ENCODE results near the gene MYH11. TPM values are rescaled to one million over a fixed set of nuclear protein-coding genes. Genes with fewer than 3 reads are reported as not detected.
A peak's percentile ranks its signal among the peaks of the same experiment; 100 is the strongest.
"Not testable (repeated sequence)": the region's sequence is repeated elsewhere in the genome, so short reads cannot be mapped to it uniquely, and the experiment has no call there.

Gene MYH11
- total RNA-seq, 2 experiments from 2014 or later = not detected

DNA sequence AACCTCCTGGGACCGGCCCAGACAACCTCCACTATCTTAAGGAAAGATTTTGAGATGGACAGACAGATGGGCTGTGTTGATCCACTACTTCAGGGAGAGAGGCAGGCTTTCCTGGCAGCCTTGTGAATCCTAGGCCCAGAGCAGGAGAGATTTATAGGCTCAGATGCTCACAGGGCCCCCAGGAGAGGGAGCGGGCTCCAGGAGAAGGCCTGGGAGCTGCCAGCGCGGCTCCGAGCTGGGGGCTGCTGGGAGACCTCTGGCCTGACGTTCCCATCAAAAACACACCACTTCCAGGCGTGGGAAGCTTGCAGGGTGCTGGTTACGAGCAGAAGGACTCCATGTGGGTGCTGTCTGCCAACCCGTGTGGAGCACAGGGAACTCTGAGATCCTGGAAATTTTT, 53.2 kb downstream of the MYH11 start:
- Mint-ChIP-seq H3K4me3 (no peak overlapping the region), H3K27ac (no peak overlapping the region), H3K4me1 (peaks cover 2% of the 10 kb centered on the region), H3K36me3 (no peaks in the 10 kb centered on the region), H3K27me3 (peaks cover 11% of the 10 kb centered on the region), H3K9me3 (no peaks in the 10 kb centered on the region)
- POLR2A ChIA-PET = no interaction called here
- DNase-seq (no peak), ATAC-seq (ENCODE audit: low read depth) (no peak)

DNA sequence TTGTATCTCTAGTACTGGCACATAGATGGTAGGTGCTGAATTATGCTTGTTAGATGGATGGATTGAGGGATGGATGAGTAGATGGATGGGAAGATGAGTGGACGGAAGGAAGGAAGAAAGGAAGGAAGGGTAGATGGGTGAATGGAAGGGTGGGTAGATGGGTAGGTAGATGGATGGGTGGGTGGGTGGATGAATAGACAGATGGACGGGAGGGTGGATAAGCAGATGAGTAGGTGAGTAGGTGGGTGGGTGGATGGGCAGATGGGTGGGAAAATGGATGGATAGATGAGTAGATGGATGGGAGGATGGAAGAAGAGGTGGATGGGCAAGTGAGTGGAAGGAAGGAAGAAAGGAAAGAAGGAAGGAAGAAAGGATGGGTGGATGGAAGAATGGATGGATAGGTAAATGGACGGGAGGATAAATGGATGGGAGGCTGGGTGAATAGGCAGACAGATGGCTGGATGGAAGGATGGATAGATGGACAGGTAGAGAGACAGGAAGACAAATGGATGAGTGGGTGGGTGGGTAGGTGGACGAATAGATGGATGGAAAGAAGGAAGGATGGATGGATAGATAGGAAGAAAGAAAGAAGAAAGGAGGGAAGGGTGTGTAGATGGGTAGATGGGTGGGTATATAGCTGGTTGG, 56.9 kb downstream of the MYH11 start:
- peaks cover 10% of the 10 kb centered on the region for H3K9me3 Mint-ChIP-seq
- POLR2A ChIA-PET = interaction anchor here (1.0 kb wide), 1 partner anchor 88 kb away, joined by 3 read pairs; the partner anchor contains the start of gene CEP20
- no peak for ATAC-seq (ENCODE audit: low read depth)
- H3K4me1 Mint-ChIP-seq = no peaks in the 10 kb centered on the region
- no peaks in the 10 kb centered on the region for H3K36me3 Mint-ChIP-seq
- DNase-seq = no peak
- no peak overlapping the region for H3K4me3 Mint-ChIP-seq
- H3K27me3 Mint-ChIP-seq = peaks cover 5% of the 10 kb centered on the region
- no peak overlapping the region for H3K27ac Mint-ChIP-seq

DNA sequence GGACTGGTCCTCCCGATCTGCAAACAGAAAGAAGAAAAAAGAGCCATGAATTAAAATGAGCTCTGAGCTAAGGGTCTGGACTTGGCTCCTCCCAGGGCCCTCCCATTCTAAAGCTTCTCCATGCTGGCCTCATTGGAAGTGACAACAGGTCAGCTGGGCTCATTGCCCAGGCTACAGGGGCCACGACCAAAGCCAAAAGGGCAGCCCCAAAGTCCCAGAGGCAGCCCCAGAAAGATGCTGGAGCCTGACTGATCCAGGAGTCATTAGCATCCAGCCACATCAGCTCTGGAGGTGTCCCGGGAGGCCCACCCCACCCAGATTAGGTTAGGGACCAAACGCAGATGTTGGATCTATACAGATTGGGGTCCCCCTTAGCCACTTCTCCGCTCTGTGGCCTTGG, 58.2 kb downstream of the MYH11 start:
- POLR2A ChIA-PET = interaction anchor here (1.0 kb wide), 1 partner anchor 90 kb away, joined by 3 read pairs; the partner anchor contains the start of gene CEP20
- DNase-seq = no peak

GRCh38 chr16:15796885-15797284, 59.9 kb downstream of the MYH11 start:
- Mint-ChIP-seq H3K4me1 (peaks cover 3% of the 10 kb centered on the region), H3K9me3 (peaks cover 10% of the 10 kb centered on the region), H3K36me3 (no peaks in the 10 kb centered on the region), H3K4me3 (no peak overlapping the region), H3K27ac (no peak overlapping the region), H3K27me3 (peaks cover 3% of the 10 kb centered on the region)
- DNase-seq = no peak
- POLR2A ChIA-PET = no interaction called here
- ATAC-seq (ENCODE audit: low read depth) = no peak

More for the DNA sequence above, 58.2 kb downstream of the MYH11 start:
- Mint-ChIP-seq H3K36me3 (no peaks in the 10 kb centered on the region), H3K9me3 (peaks cover 10% of the 10 kb centered on the region), H3K27ac (no peak overlapping the region), H3K4me3 (no peak overlapping the region), H3K4me1 (no peaks in the 10 kb centered on the region), H3K27me3 (peaks cover 3% of the 10 kb centered on the region)
- ATAC-seq (ENCODE audit: low read depth) = no peak

DNA sequence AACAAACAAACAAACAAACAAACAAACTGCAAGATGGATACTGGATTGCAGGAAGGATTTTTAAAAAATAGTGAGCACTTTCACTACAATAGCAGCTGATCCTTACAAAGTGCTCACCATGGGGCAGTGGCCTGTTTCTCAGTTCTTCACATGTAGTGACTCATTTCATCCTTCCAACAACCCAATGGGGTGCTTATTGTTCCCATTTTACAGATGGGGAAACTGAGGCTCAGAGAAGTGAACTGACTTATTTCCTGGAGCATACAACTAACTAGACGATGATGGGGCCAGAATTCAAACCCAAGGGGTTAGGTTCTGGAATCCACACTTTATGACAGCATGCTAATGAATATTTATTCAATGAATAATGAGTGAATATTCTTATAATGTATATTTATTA, 61.2 kb downstream of the MYH11 start:
- no peak for ATAC-seq (ENCODE audit: low read depth)
- no peak overlapping the region for H3K27ac Mint-ChIP-seq
- no peak for DNase-seq
- no peak overlapping the region for H3K4me3 Mint-ChIP-seq
- peaks cover 3% of the 10 kb centered on the region for H3K4me1 Mint-ChIP-seq
- POLR2A ChIA-PET = no interaction called here
- H3K27me3 Mint-ChIP-seq = peaks cover 3% of the 10 kb centered on the region
- H3K9me3 Mint-ChIP-seq = peaks cover 10% of the 10 kb centered on the region
- H3K36me3 Mint-ChIP-seq = no peaks in the 10 kb centered on the region

DNA sequence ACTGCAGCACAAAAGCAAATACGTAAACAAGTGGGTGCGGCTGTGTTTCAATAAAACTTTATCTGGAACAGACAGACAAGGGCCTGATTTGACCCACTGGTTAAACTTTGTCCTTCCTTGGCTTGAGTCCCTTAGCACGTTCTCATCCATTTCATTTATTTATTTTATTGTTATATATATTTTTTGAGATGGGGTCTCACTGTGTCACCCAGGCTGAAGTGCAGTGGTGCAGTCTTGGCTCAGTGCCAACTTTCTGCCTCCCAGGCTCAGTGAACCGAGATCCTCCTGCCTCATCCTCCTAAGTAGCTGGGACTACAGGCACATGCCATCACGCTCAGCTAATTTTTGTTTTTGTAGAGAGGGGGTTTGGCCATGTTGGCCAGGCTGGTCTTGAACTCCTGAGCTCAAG, 64.3 kb downstream of the MYH11 start:
- DNase-seq = no peak
- Mint-ChIP-seq H3K27me3 (no peaks in the 10 kb centered on the region), H3K4me3 (no peak overlapping the region), H3K36me3 (no peaks in the 10 kb centered on the region), H3K9me3 (peaks cover 5% of the 10 kb centered on the region), H3K27ac (peak overlapping the region; percentile 27), H3K4me1 (peaks cover 3% of the 10 kb centered on the region)
- POLR2A ChIA-PET = no interaction called here
- ATAC-seq (ENCODE audit: low read depth) = no peak

DNA sequence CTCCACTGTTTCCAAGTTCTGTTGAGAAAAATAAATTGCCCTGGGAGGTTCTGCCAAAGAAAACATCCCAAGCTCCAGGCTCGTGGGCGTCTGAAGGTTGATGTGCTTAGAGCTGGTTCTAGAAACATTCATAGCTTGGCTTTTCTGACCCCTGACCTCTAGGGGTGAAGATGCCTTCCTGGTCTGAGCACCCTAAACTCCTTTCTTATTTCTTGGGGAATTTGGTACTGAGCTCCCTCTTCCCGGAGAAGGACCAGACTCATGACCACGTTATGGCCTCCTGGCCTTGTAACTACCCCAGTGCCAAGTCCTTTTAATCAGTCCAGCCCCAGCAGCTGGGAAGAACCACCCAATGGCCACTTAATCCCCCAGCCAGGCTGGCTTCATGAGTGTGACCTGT, 66.4 kb downstream of the MYH11 start:
- POLR2A ChIA-PET = no interaction called here
- no peaks in the 10 kb centered on the region for H3K9me3 Mint-ChIP-seq
- no peak overlapping the region for H3K4me3 Mint-ChIP-seq
- H3K4me1 Mint-ChIP-seq = peaks cover 3% of the 10 kb centered on the region
- DNase-seq = no peak
- H3K36me3 Mint-ChIP-seq = no peaks in the 10 kb centered on the region
- ATAC-seq (ENCODE audit: low read depth) = no peak
- no peaks in the 10 kb centered on the region for H3K27me3 Mint-ChIP-seq
- H3K27ac Mint-ChIP-seq = no peak overlapping the region

DNA sequence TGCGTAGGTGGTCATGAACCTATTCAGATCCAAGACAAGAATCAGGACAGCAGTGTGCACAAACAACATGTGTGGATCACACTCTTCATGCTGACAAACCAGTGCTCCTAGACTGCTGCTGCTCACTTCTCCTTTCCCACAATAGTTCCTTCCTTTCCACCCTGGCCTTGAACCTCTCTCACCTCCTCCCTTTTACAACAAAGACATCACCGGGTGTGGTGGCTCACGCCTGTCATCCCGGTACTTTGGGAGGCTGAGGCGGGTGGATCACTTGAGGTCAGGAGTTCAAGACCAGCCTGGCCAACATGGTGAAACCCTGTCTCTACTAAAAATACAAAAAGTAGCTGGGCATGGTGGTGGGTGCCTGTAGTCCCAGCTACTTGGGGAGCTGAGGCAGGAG, 67.0 kb downstream of the MYH11 start:
- H3K4me1 Mint-ChIP-seq; POLR2A ChIA-PET; ATAC-seq (ENCODE audit: low read depth); H3K27ac Mint-ChIP-seq; H3K27me3 Mint-ChIP-seq; H3K9me3 Mint-ChIP-seq; H3K4me3 Mint-ChIP-seq; H3K36me3 Mint-ChIP-seq; DNase-seq: not testable (repeated sequence)

GRCh38 chr16:15788846-15789239, 68.0 kb downstream of the MYH11 start:
- no peak for DNase-seq
- POLR2A ChIA-PET = no interaction called here
- no peak overlapping the region for H3K4me3 Mint-ChIP-seq
- no peak overlapping the region for H3K27ac Mint-ChIP-seq
- H3K9me3 Mint-ChIP-seq = no peaks in the 10 kb centered on the region
- H3K27me3 Mint-ChIP-seq = no peaks in the 10 kb centered on the region
- peaks cover 3% of the 10 kb centered on the region for H3K4me1 Mint-ChIP-seq
- no peaks in the 10 kb centered on the region for H3K36me3 Mint-ChIP-seq
- ATAC-seq (ENCODE audit: low read depth) = no peak

DNA sequence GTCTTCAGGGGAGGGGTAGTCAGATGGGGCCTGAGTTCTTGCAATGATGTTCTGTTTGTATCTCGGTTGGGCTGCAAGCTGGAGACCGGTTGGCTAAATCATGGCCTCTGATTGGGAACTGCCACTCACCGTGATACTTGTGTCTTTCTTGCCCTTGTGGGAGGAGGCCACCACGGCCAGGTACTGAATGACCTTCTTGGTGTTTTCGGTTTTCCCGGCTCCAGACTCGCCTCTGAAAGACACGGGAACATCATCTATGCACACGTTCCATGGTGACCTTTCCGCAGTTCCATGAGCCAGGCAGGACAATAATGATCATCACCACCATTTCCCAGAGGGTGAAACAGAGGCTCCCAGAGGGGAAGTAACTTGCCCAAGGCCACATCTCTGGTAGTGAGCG, 70.3 kb downstream of the MYH11 start:
- Mint-ChIP-seq H3K27me3 (no peaks in the 10 kb centered on the region), H3K9me3 (no peaks in the 10 kb centered on the region), H3K4me1 (no peaks in the 10 kb centered on the region), H3K27ac (no peak overlapping the region), H3K4me3 (no peak overlapping the region), H3K36me3 (no peaks in the 10 kb centered on the region)
- no peak for ATAC-seq (ENCODE audit: low read depth)
- POLR2A ChIA-PET = no interaction called here
- no peak for DNase-seq

GRCh38 chr16:15785386-15786059, 71.3 kb downstream of the MYH11 start:
- Mint-ChIP-seq H3K27me3 (no peaks in the 10 kb centered on the region), H3K4me1 (no peaks in the 10 kb centered on the region), H3K27ac (no peak overlapping the region), H3K36me3 (no peaks in the 10 kb centered on the region), H3K9me3 (no peaks in the 10 kb centered on the region), H3K4me3 (no peak overlapping the region)
- no peak for ATAC-seq (ENCODE audit: low read depth)
- POLR2A ChIA-PET = no interaction called here
- DNase-seq = no peak

- Mint-ChIP-seq H3K4me1 (no peaks in the 10 kb centered on the region), H3K36me3 (no peaks in the 10 kb centered on the region)
- POLR2A ChIA-PET = no interaction called here
Observed at GRCh38 chr16:15783985-15784384, 72.8 kb downstream of the MYH11 start.

DNA sequence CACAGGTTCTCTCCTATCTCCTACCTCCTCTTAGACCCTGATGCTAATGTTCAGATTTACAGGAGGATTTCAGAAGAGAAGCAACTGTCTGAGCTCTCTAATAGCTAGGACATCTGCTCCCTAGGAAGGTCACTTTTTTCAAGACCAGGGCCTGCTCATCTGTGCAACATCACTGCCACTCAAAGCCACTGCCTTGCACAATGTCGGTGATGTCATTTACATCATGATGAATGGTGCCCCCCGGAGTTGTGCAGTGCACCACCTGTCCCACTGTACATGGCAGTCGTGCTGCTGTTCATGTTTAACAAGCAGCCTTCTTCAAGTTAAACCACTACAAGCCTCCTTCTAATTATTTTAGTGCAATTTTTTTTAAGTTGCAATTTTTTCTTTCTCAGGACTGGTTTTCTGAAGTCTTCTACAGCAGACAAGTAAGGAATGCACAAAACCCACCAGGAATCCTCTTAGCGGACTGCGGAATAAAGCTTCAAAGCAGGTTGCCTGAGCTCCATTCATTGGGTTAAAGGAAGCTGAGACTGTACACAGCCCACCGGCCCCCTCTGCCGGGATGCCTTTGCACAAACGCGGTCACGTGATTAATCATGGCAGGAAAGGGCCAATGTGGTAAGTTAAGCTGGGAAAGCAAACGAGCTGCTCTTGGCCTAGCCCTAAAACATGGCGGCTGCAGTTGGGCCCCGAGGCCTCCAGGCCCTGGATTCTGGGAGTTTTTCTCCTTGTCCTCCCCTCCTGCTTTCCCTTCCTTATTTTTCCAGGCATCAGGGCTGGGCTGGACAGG, 74.1 kb downstream of the MYH11 start:
- H3K27me3 Mint-ChIP-seq = no peaks in the 10 kb centered on the region
- H3K27ac Mint-ChIP-seq = no peak overlapping the region
- no peaks in the 10 kb centered on the region for H3K9me3 Mint-ChIP-seq

More at GRCh38 chr16:15783985-15784384, 72.8 kb downstream of the MYH11 start:
- Mint-ChIP-seq H3K27ac (no peak overlapping the region), H3K27me3 (no peaks in the 10 kb centered on the region), H3K9me3 (no peaks in the 10 kb centered on the region), H3K4me3 (no peak overlapping the region)
- DNase-seq (no peak), ATAC-seq (ENCODE audit: low read depth) (no peak)

GRCh38 chr16:15781650-15782049, 75.2 kb downstream of the MYH11 start:
- Mint-ChIP-seq H3K27ac (no peak overlapping the region), H3K4me1 (no peaks in the 10 kb centered on the region), H3K4me3 (no peak overlapping the region), H3K36me3 (no peaks in the 10 kb centered on the region), H3K9me3 (no peaks in the 10 kb centered on the region), H3K27me3 (peaks cover under 1% of the 10 kb centered on the region)
- no peak for DNase-seq
- POLR2A ChIA-PET = no interaction called here
- ATAC-seq (ENCODE audit: low read depth) = no peak

More for the DNA sequence above, 74.1 kb downstream of the MYH11 start:
- Mint-ChIP-seq H3K36me3 (no peaks in the 10 kb centered on the region), H3K4me1 (no peaks in the 10 kb centered on the region), H3K4me3 (no peak overlapping the region)
- POLR2A ChIA-PET = interaction anchor here (0.6 kb wide), 1 partner anchor 336 kb away, joined by 3 read pairs; no protein-coding TSS in a partner anchor
- DNase-seq (no peak), ATAC-seq (ENCODE audit: low read depth) (no peak)

All from activated naive CD8-positive, alpha-beta T cell treated with anti-CD3 and anti-CD28 coated beads, Interleukin-2, amount 10 ng/mL, durations not matched to agents 7 days and 5 days (primary cell).